ENCODE results near the gene TMPRSS3.

Gene TMPRSS3

DNA sequence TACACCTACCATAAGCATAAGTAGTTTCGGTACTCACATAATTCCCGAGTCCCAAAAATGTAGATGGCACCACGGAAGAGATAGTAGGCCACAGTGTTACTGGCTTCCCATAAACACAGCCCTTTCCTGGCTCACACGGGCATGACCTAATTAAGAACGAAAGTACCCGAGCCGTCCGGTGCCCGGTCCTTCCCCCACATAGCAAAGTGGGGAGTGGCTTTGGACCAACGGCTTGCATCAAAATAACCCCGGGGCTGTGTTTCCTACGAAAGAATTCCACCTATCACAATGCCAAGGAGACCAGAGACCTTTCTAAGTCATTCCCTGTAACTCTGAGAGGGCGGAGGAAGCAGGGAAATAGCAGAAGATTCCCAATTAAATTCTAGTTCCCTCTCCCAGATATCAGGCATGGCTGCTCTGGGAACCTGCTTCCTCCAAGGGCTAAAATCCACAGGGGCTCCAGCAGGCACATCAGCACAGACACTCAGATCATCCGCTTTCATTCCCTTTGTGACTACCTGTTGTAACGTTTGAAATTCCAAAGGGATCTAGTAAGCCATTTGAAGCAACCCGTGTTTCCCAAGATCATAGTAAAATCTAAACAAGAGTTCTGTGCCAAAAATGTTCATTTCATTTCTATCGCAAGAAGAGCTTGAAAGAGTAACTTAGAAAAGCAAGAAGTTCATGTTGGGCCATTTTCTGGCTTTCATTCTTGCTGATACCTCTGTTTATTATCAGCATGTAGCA, at the start of gene TMPRSS3:
Gene TMPRSS3, minus strand, starts transcription at position 148 of the 747 bp plus-strand sequence. CDS start 635 bp downstream, outside the sequence.
- H3K4me3 ChIP-seq (ENCODE audit: low read depth, low read length) = peak within 1 kb of the TSS; percentile 62
- no peak for DNase-seq (ENCODE audit: low read depth)
- no peak for TF ChIP-seq CTCF (IDR thresholded peaks at IDR 0.05; ENCODE audit: low read depth, low read length, missing control alignments)

GRCh38 chr21:42445311-42445710, 49.5 kb upstream of the TMPRSS3 start:
- H3K4me3 ChIP-seq (ENCODE audit: low read depth, low read length) = no peak overlapping the region
- no peak for TF ChIP-seq CTCF (IDR thresholded peaks at IDR 0.05; ENCODE audit: low read depth, low read length, missing control alignments)
- no peak for DNase-seq (ENCODE audit: low read depth)

GRCh38 chr21:42444745-42445059, 48.9 kb upstream of the TMPRSS3 start:
- no peak for TF ChIP-seq CTCF (IDR thresholded peaks at IDR 0.05; ENCODE audit: low read depth, low read length, missing control alignments)
- DNase-seq (ENCODE audit: low read depth) = no peak

GRCh38 chr21:42443876-42444744, 48.3 kb upstream of the TMPRSS3 start:
- no peak for DNase-seq (ENCODE audit: low read depth)

More at GRCh38 chr21:42444745-42445059, 48.9 kb upstream of the TMPRSS3 start:
- no peak overlapping the region for H3K4me3 ChIP-seq (ENCODE audit: low read depth, low read length)

GRCh38 chr21:42443181-42443785, 47.4 kb upstream of the TMPRSS3 start:
- DNase-seq (ENCODE audit: low read depth) = no peak
- H3K4me3 ChIP-seq (ENCODE audit: low read depth, low read length) = no peak overlapping the region
- TF ChIP-seq CTCF (IDR thresholded peaks at IDR 0.05; ENCODE audit: low read depth, low read length, missing control alignments) = no peak

More at GRCh38 chr21:42443876-42444744, 48.3 kb upstream of the TMPRSS3 start:
- no peak overlapping the region for H3K4me3 ChIP-seq (ENCODE audit: low read depth, low read length)
- no peak for TF ChIP-seq CTCF (IDR thresholded peaks at IDR 0.05; ENCODE audit: low read depth, low read length, missing control alignments)

GRCh38 chr21:42441963-42442362, 46.1 kb upstream of the TMPRSS3 start:
- no peak overlapping the region for H3K4me3 ChIP-seq (ENCODE audit: low read depth, low read length)
- no peak for TF ChIP-seq CTCF (IDR thresholded peaks at IDR 0.05; ENCODE audit: low read depth, low read length, missing control alignments)
- no peak for DNase-seq (ENCODE audit: low read depth)

All from GM12864 (cell line).